Smooth muscle cell (in vitro differentiated cells): ENCODE data around the gene SENP1. TPM values are rescaled to one million over a fixed set of nuclear protein-coding genes. Genes with fewer than 3 reads are reported as not detected.

Source experiments
- DNase-seq: peaks from one replicate; lab custom pipeline; 2025; ENCODE audit not compliant: unreplicated experiment; lab: John Stamatoyannopoulos, UW
- H2AFZ ChIP-seq: fragments of 200-600 bp; sonication (generic); 2 replicates; pipeline ENCODE4 v1.6.0; 2016; ENCODE audit warnings: antibody characterized with exemption, low read depth, mild to moderate bottlenecking
- H3F3A ChIP-seq: fragments of 200-600 bp; sonication (generic); 2 replicates; pipeline ENCODE4 v1.6.0; 2017; ENCODE audit warnings: antibody characterized with exemption, low read depth
- H3K27ac ChIP-seq: fragments of 200-600 bp; sonication (generic); 2 replicates; pipeline ENCODE4 v1.5.1; 2016; ENCODE audit warnings: low read depth, mild to moderate bottlenecking
- H3K27me3 ChIP-seq: fragments of 200-600 bp; sonication (generic); 2 replicates; pipeline ENCODE4 v1.6.1; 2016; ENCODE audit warnings: low read depth, mild to moderate bottlenecking
- H3K36me3 ChIP-seq: fragments of 200-600 bp; sonication (generic); 2 replicates; pipeline ENCODE4 v1.5.1; 2016; ENCODE audit warnings: low read depth
- H3K4me1 ChIP-seq: fragments of 200-600 bp; sonication (generic); 2 replicates; pipeline ENCODE4 v1.5.1; 2016; ENCODE audit warnings: low read depth
- H3K4me2 ChIP-seq: fragments of 200-600 bp; sonication (generic); 2 replicates; pipeline ENCODE4 v1.6.0; 2016; ENCODE audit warnings: mild to moderate bottlenecking
- H3K4me3 ChIP-seq: fragments of 200-600 bp; sonication (generic); 2 replicates; pipeline ENCODE4 v1.5.1; 2016; ENCODE audit warnings: mild to moderate bottlenecking
- H3K79me2 ChIP-seq: fragments of 200-600 bp; sonication (generic); 2 replicates; pipeline ENCODE4 v1.6.0; 2016; ENCODE audit warnings: low read depth, mild to moderate bottlenecking
- H3K9ac ChIP-seq: fragments of 200-600 bp; sonication (generic); 2 replicates; pipeline ENCODE4 v1.6.0; 2016; ENCODE audit warnings: low read depth
- H3K9me3 ChIP-seq: fragments of 200-600 bp; sonication (generic); replicated peaks from 2 replicates; pipeline ENCODE4 v1.5.1; 2016; ENCODE audit warnings: low read depth
- H4K20me1 ChIP-seq: fragments of 200-600 bp; sonication (generic); 2 replicates; pipeline ENCODE4 v1.6.0; 2016; ENCODE audit warnings: low read depth
- WGBS: methylation state at CpG from one replicate; pipeline ENCODE4 v1.1.7; 2016; ENCODE audit warnings: low lambda C conversion rate; 5-methylcytosine and 5-hydroxymethylcytosine counted together
- polyA plus RNA-seq: library from polyadenylated mRNA; unstranded; fragments of >200 nt; fragmentation: Nextera tagmentation; extraction: Ambion mirVana; gene quantifications from 2 replicates; pipeline ENCODE4 v1.2.1, GENCODE V29; 2016
- total RNA-seq: library from RNA; depleted of rRNA; stranded (reverse); fragments of >200 nt; gene quantifications from 2 replicates; pipeline ENCODE4 v1.2.3, GENCODE V29; 2014
- TF ChIP-seq, protein P1 (sequence below): fragments of 200-600 bp; sonication (generic); IDR thresholded peaks from 2 replicates; pipeline ENCODE4 v1.5.1; 2017; ENCODE audit warnings: borderline replicate concordance, mild to moderate bottlenecking, antibody characterized with exemption; ENCODE audit not compliant: insufficient read depth, poor library complexity, severe bottlenecking

Gene SENP1
- total and polyA plus RNA-seq, 2 experiments from 2014 or later, result 6.7 to 25.8 TPM

GRCh38 chr12:48050174-48050573, 55.7 kb downstream of the SENP1 start:
- H3K4me1 ChIP-seq, result no peaks in the 10 kb centered on the region
- no peaks in the 10 kb centered on the region for H3K79me2 ChIP-seq
- no peaks in the 10 kb centered on the region for H4K20me1 ChIP-seq
- H3K4me2 ChIP-seq, result no peak overlapping the region
- no peaks in the 10 kb centered on the region for H3F3A ChIP-seq
- no peak for DNase-seq
- H2AFZ ChIP-seq, result no peak overlapping the region
- TF ChIP-seq, protein P1, sequence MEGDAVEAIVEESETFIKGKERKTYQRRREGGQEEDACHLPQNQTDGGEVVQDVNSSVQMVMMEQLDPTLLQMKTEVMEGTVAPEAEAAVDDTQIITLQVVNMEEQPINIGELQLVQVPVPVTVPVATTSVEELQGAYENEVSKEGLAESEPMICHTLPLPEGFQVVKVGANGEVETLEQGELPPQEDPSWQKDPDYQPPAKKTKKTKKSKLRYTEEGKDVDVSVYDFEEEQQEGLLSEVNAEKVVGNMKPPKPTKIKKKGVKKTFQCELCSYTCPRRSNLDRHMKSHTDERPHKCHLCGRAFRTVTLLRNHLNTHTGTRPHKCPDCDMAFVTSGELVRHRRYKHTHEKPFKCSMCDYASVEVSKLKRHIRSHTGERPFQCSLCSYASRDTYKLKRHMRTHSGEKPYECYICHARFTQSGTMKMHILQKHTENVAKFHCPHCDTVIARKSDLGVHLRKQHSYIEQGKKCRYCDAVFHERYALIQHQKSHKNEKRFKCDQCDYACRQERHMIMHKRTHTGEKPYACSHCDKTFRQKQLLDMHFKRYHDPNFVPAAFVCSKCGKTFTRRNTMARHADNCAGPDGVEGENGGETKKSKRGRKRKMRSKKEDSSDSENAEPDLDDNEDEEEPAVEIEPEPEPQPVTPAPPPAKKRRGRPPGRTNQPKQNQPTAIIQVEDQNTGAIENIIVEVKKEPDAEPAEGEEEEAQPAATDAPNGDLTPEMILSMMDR, result no peak
- no peak overlapping the region for H3K27ac ChIP-seq
- no peaks in the 10 kb centered on the region for H3K9me3 ChIP-seq
- no peak overlapping the region for H3K4me3 ChIP-seq
- H3K27me3 ChIP-seq, result no peaks in the 10 kb centered on the region
- 96% methylated on average over 6 of the region's 6 CpGs for WGBS
- H3K9ac ChIP-seq, result no peak overlapping the region
- H3K36me3 ChIP-seq, result peaks cover 3% of the 10 kb centered on the region

- 97% methylated on average over 2 of the region's 2 CpGs for WGBS
- Histone ChIP-seq H3K9ac (no peak overlapping the region), H2AFZ (no peak overlapping the region), H3K27ac (no peak overlapping the region), H3K9me3 (no peaks in the 10 kb centered on the region), H3F3A (no peaks in the 10 kb centered on the region), H3K36me3 (peaks cover 3% of the 10 kb centered on the region), H3K27me3 (no peaks in the 10 kb centered on the region), H4K20me1 (no peaks in the 10 kb centered on the region), H3K4me1 (no peaks in the 10 kb centered on the region), H3K4me3 (no peak overlapping the region), H3K4me2 (no peak overlapping the region), H3K79me2 (no peaks in the 10 kb centered on the region)
- TF ChIP-seq, protein P1, result no peak
- DNase-seq, result no peak
Measured at GRCh38 chr12:48045965-48046518, 59.8 kb downstream of the SENP1 start.

DNA sequence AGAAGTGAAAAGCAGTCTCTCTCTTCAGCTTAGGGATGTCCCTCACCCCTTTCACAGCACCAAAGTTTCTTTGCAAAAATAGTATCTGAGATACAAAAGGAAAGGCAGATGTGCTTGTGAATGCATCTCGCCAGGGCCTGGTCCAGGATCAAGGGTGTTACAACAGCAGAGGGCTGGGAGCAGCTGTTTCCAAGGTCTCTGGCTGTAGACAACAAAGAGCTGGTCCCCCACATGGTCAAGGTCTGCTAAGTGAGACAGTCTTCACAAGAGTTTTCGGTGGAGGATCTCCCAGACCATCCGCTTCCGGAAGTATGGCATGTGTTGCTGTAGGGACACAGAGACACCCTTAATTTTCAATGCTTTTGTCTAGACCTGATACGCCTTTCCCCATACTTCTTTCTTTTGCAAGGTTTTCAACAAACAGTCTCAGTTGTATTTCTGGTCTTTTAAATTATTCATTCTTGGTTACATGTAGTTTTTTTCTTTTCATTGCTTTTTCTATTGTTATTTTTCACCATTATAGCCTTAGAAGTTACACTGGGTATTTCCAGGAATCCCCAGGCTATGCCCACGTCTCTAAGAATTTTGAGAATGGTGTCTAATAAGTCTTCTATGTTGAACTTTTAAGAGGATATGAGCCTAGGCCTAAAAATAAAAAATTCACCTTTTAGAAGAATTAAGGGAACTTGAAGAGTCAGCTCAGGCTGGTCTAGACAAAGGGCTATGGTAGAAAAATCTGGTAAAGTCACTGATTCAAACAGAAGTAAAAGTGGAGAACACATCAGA, 60.6 kb downstream of the SENP1 start:
- Histone ChIP-seq H3F3A (no peaks in the 10 kb centered on the region), H3K27ac (no peak overlapping the region), H3K9me3 (no peaks in the 10 kb centered on the region), H3K36me3 (peaks cover 3% of the 10 kb centered on the region), H4K20me1 (no peaks in the 10 kb centered on the region), H2AFZ (no peak overlapping the region), H3K27me3 (no peaks in the 10 kb centered on the region), H3K4me3 (no peak overlapping the region), H3K9ac (no peak overlapping the region), H3K79me2 (no peaks in the 10 kb centered on the region), H3K4me1 (no peaks in the 10 kb centered on the region), H3K4me2 (no peak overlapping the region)
- 98% methylated on average over 6 of the region's 6 CpGs for WGBS
- TF ChIP-seq, protein P1, result no peak
- no peak for DNase-seq
